HUES6 (cell line): ENCODE results near the gene TCEAL1.
A peak's percentile ranks its signal among the peaks of the same experiment; 100 is the strongest.

Experiments used
- H3K27ac ChIP-seq: 2 replicates; pipeline ENCODE4 v1.7.0; 2013; ENCODE audit warnings: low read depth, mild to moderate bottlenecking, low read length, inconsistent platforms
- H3K27me3 ChIP-seq: 2 replicates; pipeline ENCODE4 v1.6.1; 2013; ENCODE audit warnings: low read length; ENCODE audit not compliant: control insufficient read depth, insufficient read depth
- H3K36me3 ChIP-seq: 2 replicates; pipeline ENCODE4 v1.6.1; 2013; ENCODE audit warnings: low read length; ENCODE audit not compliant: control insufficient read depth, insufficient read depth
- H3K4me1 ChIP-seq: 2 replicates; pipeline ENCODE4 v1.6.1; 2013; ENCODE audit warnings: low read length; ENCODE audit not compliant: control insufficient read depth, insufficient read depth
- H3K4me3 ChIP-seq: 2 replicates; pipeline ENCODE4 v1.5.1; 2013; ENCODE audit warnings: low read depth, low read length
- H3K9ac ChIP-seq: one replicate; pipeline ENCODE4 v1.6.1; 2013; ENCODE audit warnings: mild to moderate bottlenecking, low read length
- H3K9me3 ChIP-seq: 2 replicates; pipeline ENCODE4 v1.6.1; 2013; ENCODE audit warnings: low read depth, low read length; ENCODE audit not compliant: control insufficient read depth, insufficient read depth

The TCEAL1 gene

GRCh38 chrX:103610282-103610681 lies 18.5 kb upstream of the TCEAL1 start:
- no peak overlapping the region for H3K4me3 ChIP-seq
- H3K27me3 ChIP-seq, result peaks cover 29% of the 10 kb centered on the region
- peaks cover 16% of the 10 kb centered on the region for H3K4me1 ChIP-seq
- H3K27ac ChIP-seq, result no peak overlapping the region
- no peaks in the 10 kb centered on the region for H3K9me3 ChIP-seq
- H3K9ac ChIP-seq, result no peak overlapping the region
- peaks cover 4% of the 10 kb centered on the region; the same call in 1 of the 2 replicates for H3K36me3 ChIP-seq

- H3K36me3 ChIP-seq, result peaks cover 4% of the 10 kb centered on the region; the same call in 1 of the 2 replicates
- no peaks in the 10 kb centered on the region for H3K9me3 ChIP-seq
- H3K27ac ChIP-seq, result no peak overlapping the region
- H3K4me3 ChIP-seq, result no peak overlapping the region
- no peak overlapping the region for H3K9ac ChIP-seq
- peaks cover 31% of the 10 kb centered on the region for H3K4me1 ChIP-seq
- H3K27me3 ChIP-seq, result peaks cover 3% of the 10 kb centered on the region; the same call in 1 of the 2 replicates
Measured at GRCh38 chrX:103613362-103613890, 15.3 kb upstream of the TCEAL1 start.

- H3K36me3 ChIP-seq, result peaks cover 4% of the 10 kb centered on the region; the same call in 1 of the 2 replicates
- peaks cover 25% of the 10 kb centered on the region for H3K4me1 ChIP-seq
- no peak overlapping the region for H3K9ac ChIP-seq
- H3K9me3 ChIP-seq, result no peaks in the 10 kb centered on the region
- no peak overlapping the region for H3K27ac ChIP-seq
- no peaks in the 10 kb centered on the region; the same call in 1 of the 2 replicates for H3K27me3 ChIP-seq
- H3K4me3 ChIP-seq, result no peak overlapping the region
Measured at GRCh38 chrX:103614999-103615398, 13.8 kb upstream of the TCEAL1 start.

- H3K36me3 ChIP-seq, result no peaks in the 10 kb centered on the region
- peaks cover 25% of the 10 kb centered on the region for H3K4me1 ChIP-seq
- no peak overlapping the region for H3K9ac ChIP-seq
- no peak overlapping the region for H3K27ac ChIP-seq
- no peaks in the 10 kb centered on the region for H3K9me3 ChIP-seq
- H3K27me3 ChIP-seq, result no peaks in the 10 kb centered on the region; the same call in 1 of the 2 replicates
- H3K4me3 ChIP-seq, result no peak overlapping the region
Measured at GRCh38 chrX:103615781-103616371, 12.9 kb upstream of the TCEAL1 start.

GRCh38 chrX:103616676-103617186 lies 12.0 kb upstream of the TCEAL1 start:
- Histone ChIP-seq H3K4me1 (peaks cover 25% of the 10 kb centered on the region), H3K4me3 (no peak overlapping the region), H3K9me3 (no peaks in the 10 kb centered on the region), H3K27ac (no peak overlapping the region), H3K9ac (no peak overlapping the region), H3K36me3 (no peaks in the 10 kb centered on the region), H3K27me3 (no peaks in the 10 kb centered on the region; the same call in 1 of the 2 replicates)

- H3K36me3 ChIP-seq, result no peaks in the 10 kb centered on the region
- H3K27ac ChIP-seq, result no peak overlapping the region
- H3K9me3 ChIP-seq, result no peaks in the 10 kb centered on the region
- peak overlapping the region; percentile 21; the same call in 1 of the 2 replicates for H3K4me3 ChIP-seq
- peaks cover 11% of the 10 kb centered on the region for H3K4me1 ChIP-seq
- no peak overlapping the region for H3K9ac ChIP-seq
- H3K27me3 ChIP-seq, result no peaks in the 10 kb centered on the region
Measured at GRCh38 chrX:103624111-103624510, 4.7 kb upstream of the TCEAL1 start.

- no peaks in the 10 kb centered on the region for H3K36me3 ChIP-seq
- H3K4me1 ChIP-seq, result peaks cover 15% of the 10 kb centered on the region
- no peak overlapping the region for H3K9ac ChIP-seq
- no peak overlapping the region for H3K27ac ChIP-seq
- H3K4me3 ChIP-seq, result no peak overlapping the region
- H3K9me3 ChIP-seq, result no peaks in the 10 kb centered on the region
- no peaks in the 10 kb centered on the region for H3K27me3 ChIP-seq
Measured at GRCh38 chrX:103626855-103627254, 1.9 kb upstream of the TCEAL1 start.

GRCh38 chrX:103629318-103630170 lies 769 bp downstream of the TCEAL1 start:
- Histone ChIP-seq H3K4me3 (peak overlapping the region; percentile 95), H3K4me1 (peaks cover 8% of the 10 kb centered on the region), H3K27ac (peak overlapping the region; percentile 11; the same call in 1 of the 2 replicates), H3K9me3 (no peaks in the 10 kb centered on the region), H3K9ac (peak overlapping the region; percentile 74), H3K36me3 (no peaks in the 10 kb centered on the region), H3K27me3 (no peaks in the 10 kb centered on the region; the same call in 1 of the 2 replicates)

GRCh38 chrX:103630171-103630511 lies 1.4 kb downstream of the TCEAL1 start:
- H3K9ac ChIP-seq, result peak overlapping the region; percentile 74
- no peak overlapping the region for H3K27ac ChIP-seq
- no peaks in the 10 kb centered on the region for H3K36me3 ChIP-seq
- no peaks in the 10 kb centered on the region for H3K9me3 ChIP-seq
- H3K27me3 ChIP-seq, result no peaks in the 10 kb centered on the region; the same call in 1 of the 2 replicates
- peak overlapping the region; percentile 95 for H3K4me3 ChIP-seq
- peaks cover 7% of the 10 kb centered on the region; the same call in 1 of the 2 replicates for H3K4me1 ChIP-seq

- Histone ChIP-seq H3K4me1 (peaks cover 7% of the 10 kb centered on the region; the same call in 1 of the 2 replicates), H3K9ac (no peak overlapping the region), H3K27me3 (no peaks in the 10 kb centered on the region; the same call in 1 of the 2 replicates), H3K36me3 (no peaks in the 10 kb centered on the region), H3K27ac (no peak overlapping the region), H3K4me3 (no peak overlapping the region), H3K9me3 (no peaks in the 10 kb centered on the region)
Measured at GRCh38 chrX:103631145-103631544, 2.4 kb downstream of the TCEAL1 start.

- no peaks in the 10 kb centered on the region for H3K9me3 ChIP-seq
Measured at GRCh38 chrX:103635436-103635835, 6.7 kb downstream of the TCEAL1 start.

More at GRCh38 chrX:103635436-103635835, 6.7 kb downstream of the TCEAL1 start:
- Histone ChIP-seq H3K27ac (no peak overlapping the region), H3K36me3 (no peaks in the 10 kb centered on the region), H3K4me3 (no peak overlapping the region), H3K4me1 (peaks cover 14% of the 10 kb centered on the region), H3K27me3 (no peaks in the 10 kb centered on the region; the same call in 1 of the 2 replicates), H3K9ac (no peak overlapping the region)
